ENCODE measurements around the gene CLSTN1.

CLSTN1 gene

DNA sequence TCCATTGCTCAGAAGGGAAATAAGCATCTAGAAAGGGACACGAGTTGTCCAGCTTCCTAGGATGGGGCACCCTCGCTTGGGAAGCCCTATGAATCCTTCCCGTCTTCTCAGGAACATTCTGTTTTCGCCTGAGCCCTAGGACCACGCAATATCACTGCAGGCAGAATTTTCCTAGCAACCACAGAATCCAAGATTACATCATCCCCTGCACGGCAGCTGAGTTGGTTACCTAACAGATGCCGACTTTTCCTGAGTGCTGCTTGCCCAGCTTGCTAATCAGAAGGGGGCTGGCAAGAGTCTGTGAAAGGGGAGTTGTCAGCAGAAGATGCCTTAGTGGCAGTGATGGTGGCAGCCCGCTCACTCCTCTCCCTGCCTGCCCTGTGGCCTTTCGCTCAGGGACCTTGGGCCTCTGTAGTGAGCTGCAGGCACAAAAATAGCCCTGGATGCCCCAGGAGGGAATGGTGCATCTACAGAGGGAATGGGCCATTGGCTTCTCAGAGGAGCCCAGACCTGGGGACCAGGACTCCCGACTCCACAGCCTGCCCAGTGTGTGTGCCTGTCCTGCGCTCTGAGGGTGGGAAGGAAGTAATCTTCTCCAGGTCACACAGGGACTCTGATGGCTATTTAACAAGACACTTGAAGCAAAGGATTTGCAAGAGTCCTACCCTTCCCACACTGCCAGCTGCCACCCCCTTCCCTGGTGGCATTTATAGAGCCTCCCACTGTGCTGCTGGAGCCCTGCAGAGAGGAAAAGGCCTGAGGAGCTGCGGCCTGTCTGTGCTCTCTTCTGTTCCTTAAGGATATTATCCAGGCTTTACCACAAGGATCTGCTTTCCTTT is 28.9 kb upstream of the CLSTN1 start:
- no peak for DNase-seq (ENCODE audit: extremely low spot score, insufficient read length, low read depth)

DNA sequence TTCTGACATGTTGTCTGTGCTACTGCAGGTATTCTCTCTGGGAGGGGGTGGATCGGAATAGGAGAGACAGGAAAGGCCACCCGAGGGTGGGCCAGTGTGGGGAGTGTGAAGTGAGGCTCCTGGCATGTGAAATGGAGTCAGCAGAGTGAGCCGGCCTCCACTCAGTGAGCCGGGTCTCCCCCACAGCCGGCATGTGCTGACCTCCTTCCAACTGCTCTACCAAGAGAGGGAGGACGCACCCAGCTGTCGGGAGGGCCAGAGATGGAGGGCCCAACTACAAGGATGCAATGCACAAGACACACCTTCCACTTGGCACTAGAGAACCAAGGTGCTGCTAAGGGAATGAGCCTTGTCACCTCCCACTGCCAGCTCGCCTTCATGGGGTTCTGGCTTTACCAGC is 28.2 kb upstream of the CLSTN1 start:
- DNase-seq (ENCODE audit: extremely low spot score, insufficient read length, low read depth) (no peak), FAIRE-seq (no peak)

More for the DNA sequence above, 28.9 kb upstream of the CLSTN1 start:
- FAIRE-seq = no peak

DNA sequence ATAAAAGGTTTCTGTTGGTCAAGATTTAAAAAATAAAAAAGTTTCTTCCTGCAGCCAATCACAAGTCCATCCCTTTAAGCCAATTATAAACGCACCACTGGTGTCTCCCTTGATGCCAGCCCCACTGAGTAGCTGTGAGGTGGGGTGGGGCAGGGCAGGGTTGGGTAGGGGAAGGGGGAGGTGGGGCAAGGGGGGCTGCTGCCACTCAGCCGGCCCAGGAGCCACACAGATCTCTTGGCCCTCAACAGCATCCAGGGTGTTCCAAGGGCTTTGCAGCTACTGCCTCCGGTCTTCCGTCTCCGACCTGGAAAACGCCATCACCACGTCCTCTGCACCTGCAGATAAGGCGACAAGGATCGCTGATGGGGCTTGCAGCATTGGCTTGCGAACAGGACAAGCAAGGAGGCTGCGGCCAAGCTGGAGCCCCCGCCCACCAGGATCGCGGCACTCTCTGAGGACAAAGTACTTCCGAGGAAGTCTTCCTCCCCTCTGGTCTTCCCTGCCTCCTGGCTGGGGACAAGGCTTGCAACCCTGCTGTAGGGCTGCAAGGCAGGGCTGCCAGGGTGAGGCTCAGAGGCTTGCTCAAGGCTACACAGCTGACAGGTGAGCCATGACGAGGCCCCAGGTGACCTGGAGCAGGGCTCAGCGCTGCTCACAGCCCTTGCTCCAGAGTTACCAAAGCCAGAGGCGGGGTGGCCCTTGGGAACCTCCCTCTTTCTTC is 26.8 kb upstream of the CLSTN1 start:
- no peak for FAIRE-seq
- DNase-seq (ENCODE audit: extremely low spot score, insufficient read length, low read depth) = no peak

DNA sequence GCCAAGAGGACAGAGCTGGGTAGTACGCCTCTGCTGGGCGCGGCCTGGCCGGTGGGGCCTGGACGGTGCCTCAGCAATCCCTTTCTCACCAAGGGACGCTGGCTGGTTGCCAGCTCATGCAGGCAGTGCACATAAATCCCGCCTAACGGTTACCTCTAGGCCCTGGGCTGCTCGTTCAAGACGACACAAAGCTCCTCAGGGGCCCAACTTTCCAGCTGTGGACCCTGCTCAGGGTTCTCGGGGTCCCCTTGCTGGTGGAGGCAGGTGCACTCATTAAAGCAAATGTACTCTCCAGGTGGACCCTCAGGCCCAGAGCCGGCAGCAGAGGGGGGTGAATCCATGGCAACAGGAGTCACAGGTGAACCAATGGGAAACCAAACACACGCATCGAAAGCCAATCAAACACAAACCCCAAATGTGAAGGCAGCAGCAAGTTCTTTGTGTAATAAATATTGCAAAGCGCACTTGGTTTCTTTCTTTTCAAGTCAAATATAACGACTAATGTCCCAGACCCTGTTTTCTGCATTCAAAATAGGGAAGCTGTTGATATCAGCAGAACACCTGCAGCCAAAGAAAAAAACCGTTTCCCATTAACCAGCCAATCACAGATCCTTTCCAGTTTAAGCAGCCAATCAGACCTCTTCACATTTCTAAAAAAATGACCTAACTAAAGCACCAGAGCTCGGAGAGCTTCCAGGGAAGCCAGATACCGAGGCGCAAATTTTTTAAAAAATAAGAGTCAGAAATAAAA is 26.1 kb upstream of the CLSTN1 start:
- FAIRE-seq (peak; percentile 69), DNase-seq (ENCODE audit: extremely low spot score, insufficient read length, low read depth) (no peak)

DNA sequence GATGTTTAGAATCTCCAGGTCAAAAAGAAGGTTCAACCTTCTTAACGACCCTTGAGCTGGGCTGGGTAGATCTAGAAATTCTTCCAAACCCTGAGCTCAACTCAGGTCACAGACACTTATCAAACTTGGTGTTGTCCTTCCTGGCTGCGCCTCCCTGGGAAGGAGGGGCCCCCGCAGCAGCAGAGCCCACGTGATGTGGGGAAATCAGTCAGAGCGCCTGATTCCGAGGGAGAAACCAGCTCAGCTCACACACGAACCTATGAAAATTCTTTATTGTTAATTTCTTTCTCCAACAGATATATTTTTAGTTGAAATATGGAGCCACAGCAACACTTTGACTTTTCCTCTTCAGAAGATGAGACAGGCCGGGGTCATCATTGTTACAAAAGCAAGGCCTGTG is 24.3 kb upstream of the CLSTN1 start:
- DNase-seq (ENCODE audit: extremely low spot score, insufficient read length, low read depth) = no peak
- FAIRE-seq = no peak

DNA sequence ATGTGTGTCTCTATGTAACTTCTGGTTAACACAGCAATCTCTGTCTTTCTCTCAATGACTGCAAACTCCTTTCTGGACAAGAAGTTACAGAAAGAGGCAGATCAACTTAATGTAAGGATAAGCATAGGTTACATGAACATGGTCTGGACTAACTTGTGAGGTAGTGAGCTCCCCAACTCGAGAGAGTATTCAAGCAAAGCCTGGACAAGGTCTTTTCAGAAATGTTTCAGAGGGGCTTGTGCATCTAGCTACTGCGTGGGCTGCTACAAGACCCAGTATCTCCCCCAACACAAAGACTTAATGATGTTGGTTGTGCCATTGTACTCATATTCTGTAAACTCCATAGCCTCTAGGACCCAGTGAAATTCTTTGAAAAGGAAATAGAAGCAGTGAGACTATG is 23.5 kb upstream of the CLSTN1 start:
- DNase-seq (ENCODE audit: extremely low spot score, insufficient read length, low read depth) (no peak), FAIRE-seq (no peak)

DNA sequence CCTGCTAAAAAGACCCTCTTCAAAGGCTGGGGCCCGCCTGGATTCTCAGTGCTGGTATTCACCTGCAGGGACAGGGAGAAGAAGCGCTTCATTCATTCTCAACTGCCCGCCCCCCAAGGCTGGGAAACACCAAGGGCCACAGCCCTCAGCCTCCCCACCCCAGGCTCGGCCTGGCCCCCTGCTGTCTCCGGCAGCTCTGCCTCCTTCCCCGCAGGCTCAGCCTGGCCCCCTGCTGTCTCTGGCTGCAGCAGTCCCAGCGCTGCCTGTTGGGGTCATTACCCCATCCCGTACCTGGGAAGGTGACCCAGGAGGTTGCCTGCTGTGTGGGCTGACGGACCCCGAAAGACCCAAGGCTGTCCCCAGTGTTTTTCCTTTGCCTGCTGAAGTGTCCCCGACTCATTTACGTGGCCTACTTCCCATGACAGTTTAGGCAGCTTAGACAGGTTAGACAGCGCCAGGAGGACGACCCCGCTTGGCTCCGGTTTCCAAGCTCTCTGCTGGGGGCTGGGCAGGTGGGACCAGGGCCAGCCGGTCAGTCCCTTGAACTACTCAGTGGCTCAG is 22.9 kb upstream of the CLSTN1 start:
- FAIRE-seq (no peak), DNase-seq (ENCODE audit: extremely low spot score, insufficient read length, low read depth) (no peak)

DNA sequence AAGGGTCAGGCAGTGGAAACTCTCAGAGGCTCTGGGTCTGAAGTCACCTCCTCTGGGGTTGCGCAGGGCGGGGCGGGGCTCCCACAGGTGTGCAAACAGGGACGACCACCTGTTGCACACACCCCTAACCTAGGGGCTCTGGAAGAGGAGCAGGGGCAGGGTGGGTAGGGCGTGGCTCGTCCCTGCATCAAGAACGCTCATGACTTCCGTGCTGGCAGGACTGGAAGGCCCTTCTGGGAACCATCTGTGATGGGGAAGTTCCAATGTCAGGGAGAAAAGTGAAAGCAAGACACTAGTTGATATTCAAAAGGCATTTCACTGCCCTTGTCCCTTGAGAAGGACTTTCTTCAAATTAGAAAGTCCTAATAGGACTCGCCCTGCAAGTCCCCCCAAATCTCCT is 22.1 kb upstream of the CLSTN1 start:
- DNase-seq (ENCODE audit: extremely low spot score, insufficient read length, low read depth) (no peak), FAIRE-seq (no peak)

DNA sequence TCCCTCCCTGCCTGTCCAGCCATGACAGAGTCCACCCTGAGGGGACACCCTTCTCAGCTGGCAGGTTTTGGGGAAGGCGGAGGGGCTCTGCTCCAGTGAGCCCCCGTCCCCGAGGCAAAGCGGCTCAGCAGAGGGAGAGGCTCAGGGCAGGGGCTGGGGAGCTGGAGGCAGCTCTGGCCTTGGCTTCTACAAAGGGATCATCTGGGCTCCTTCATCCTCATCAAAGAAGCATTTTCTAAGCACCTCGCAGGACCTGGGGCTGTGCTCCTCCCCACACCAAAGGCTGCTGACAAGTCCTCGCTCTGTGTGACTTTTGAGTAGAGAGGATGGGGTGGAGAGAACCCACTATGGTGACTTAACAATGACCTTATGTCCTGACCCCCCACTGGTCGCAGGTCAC is 21.0 kb upstream of the CLSTN1 start:
- no peak for FAIRE-seq

DNA sequence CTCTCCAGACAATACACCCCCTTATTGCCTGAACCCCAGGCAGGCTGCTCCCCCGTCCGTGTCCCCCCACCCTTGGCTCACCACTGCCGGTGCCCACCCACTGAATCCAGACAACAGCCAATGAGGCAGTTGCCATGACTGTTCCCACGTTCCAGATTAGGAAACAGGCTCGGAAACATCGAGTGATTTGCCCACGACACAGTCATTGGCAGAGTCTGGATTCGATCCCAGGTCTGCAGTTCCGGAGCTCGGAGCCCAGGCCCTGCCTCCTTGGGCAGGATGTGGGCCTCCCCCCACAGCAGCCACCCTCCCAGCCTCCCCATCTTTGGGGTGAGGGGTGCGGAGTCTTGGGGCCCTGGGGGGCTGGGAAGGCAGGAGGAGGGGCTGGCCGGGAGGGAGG is 20.3 kb upstream of the CLSTN1 start:
- no peak for FAIRE-seq
- DNase-seq (ENCODE audit: extremely low spot score, insufficient read length, low read depth) = no peak

More for the DNA sequence above, 21.0 kb upstream of the CLSTN1 start:
- no peak for DNase-seq (ENCODE audit: extremely low spot score, insufficient read length, low read depth)

DNA sequence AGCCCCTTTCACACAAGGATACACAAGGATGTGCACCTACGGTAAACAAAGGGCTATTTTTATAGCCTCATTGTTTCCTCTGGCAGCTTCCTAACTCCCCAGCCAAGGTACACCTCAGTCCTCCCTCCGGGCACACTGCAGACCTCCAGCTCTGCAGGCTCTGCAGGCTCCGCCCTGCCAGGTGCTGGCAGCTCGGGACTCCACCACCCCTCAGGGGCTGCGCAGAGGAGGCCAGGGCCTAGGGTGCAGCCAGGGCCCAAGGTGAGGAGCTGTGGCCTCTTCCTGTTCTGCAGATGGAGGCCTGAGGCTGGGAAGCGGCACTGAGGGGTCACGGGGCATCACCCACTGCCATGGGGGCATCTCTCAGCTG is 19.8 kb upstream of the CLSTN1 start:
- FAIRE-seq (no peak), DNase-seq (ENCODE audit: extremely low spot score, insufficient read length, low read depth) (no peak)

DNA sequence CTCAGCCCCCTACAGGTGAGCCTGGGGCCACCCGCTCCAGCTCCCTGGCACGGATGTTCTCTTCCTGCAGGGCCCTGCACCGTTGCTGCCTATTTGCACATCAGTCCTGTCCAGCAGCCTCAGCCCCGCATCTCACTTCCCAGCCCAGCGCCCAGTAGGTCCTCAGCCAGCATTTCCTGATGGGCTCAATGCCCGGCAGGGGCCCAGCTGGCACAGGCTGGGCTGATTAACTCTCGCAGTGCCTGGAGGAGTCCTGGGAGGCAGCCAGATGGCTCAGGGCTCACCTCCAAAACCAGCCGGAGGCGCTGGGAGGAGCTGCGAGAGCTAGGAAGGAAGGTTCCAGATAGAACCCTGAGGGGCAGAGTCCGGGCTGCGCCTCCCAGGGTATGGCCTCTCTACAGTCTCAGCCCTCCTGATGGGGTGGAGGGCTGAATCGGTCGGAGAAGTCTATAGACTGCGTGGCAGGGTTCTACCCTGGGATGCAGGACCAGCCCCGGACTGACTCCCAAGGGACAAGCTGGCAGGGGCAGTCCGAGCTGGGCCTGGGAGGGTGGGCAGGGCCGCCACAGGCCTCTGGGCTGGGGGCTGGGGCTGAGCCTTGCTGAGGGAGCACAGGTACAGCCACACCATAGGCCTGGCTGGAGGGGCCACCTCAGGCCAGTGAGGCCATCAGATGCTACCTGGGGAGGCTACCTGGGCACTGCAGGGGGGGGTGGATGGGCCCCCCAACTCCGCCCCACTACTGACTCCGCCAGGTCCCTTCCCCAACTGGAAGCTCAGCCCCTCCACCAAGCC is 19.2 kb upstream of the CLSTN1 start:
- FAIRE-seq (no peak), DNase-seq (ENCODE audit: extremely low spot score, insufficient read length, low read depth) (no peak)

DNA sequence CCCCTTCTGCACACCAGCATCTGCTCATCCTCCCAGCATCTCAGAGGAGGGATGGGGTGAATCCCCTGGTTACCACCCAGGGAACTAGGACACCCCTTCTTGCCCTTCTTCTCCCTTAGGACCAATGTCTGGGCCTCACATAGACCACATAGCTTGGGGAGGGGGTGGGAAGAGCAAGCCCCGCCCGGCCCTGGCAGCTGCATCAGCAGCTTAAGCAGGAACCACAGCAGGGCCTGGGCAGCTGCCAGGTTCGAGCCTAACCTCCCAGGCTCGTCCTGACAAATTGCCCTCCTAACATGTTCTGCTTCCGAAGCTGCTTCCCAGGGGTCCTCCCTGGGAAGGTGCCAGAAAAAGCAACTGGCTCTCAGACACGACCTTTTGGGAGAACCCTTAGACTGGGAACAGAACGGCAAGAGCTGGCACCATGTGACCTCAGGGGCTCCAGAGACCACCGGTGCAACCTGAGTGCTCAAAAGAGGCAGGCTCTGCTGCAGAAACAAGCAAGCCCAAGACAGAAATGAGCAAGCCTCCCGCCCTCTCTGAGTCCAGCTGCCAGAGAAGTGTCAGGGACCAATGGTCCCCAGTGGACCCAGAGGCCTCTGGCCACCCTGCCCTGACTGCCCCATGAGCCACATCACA is 18.4 kb upstream of the CLSTN1 start:
- no peak for DNase-seq (ENCODE audit: extremely low spot score, insufficient read length, low read depth)

DNA sequence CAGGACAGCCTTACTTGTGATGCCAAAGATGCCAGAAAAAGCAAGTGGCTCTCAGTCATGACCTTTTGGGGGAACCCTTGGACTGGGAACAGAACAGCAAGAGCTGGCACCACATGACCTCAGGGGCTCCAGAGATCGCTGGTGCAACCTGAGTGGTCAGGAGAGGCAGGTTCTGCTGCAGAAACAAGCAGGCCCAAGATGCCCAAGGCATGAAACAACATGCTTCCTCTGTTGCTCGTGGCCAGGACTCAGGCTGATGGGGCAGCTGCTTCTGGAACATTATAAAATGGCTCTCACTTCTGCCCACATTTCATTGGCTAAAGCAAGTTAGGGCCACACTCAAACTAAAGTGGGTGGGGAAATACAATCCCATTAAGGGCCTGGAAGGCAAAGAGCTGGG is 17.7 kb upstream of the CLSTN1 start:
- FAIRE-seq (no peak), DNase-seq (ENCODE audit: extremely low spot score, insufficient read length, low read depth) (no peak)

More for the DNA sequence above, 18.4 kb upstream of the CLSTN1 start:
- FAIRE-seq = no peak

DNA sequence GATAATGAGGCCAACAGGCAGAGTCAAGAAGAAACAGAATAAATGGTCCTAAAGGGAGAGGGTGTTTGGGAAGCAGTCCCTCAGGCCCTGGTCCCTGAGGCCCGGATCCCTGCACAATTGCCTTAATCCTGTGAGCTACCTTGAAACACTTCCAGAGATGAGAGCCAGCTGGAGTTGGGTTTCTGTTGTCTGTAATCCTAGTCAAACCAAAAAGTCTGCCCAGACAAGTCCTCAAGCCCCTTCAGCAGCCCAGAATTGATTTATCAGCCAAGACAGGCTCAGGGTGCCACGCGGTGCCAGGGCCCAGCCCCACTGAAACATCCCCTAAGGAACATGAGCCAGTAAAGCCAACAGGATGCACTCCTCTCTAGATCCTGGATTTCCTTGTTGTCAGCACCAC is 16.4 kb upstream of the CLSTN1 start:
- no peak for DNase-seq (ENCODE audit: extremely low spot score, insufficient read length, low read depth)
- FAIRE-seq = no peak

DNA sequence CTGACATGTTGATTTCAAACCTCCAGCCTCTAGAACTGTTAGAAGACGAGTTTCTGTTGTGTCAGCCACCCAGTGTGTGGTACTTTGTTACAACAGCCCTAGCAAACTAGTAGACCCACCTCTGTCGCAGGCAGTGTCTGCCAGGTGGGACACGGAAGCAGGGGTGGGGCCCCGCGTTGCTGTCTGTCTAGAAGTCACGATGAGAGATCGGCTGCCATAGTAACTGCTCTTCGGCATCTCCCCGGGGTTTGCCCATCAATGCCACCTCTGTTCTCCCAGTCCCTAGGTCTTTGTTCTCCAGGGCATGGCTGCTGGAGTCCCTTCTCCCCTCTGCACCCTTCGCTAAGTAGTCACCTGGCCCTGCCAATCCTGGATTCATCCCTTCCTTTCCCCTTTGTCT is 15.2 kb upstream of the CLSTN1 start:
- DNase-seq (ENCODE audit: extremely low spot score, insufficient read length, low read depth) = no peak
- no peak for FAIRE-seq

DNA sequence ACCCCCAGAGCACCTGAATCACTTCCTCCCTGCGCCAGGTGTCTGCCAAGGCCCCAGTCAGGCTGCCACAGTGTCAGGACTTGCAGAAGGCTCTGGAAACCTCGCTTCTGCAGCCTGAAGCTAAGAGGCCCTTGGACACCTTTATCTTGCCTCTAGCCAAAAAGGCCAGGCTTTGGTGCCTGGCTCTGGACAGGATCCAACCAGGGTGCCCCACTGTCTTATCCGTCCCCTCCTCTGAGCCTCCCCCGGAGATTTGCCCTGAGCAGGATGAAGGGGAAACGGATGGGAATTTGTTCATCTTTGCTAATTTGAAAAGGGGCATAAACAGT is 12.8 kb upstream of the CLSTN1 start:
- DNase-seq (ENCODE audit: extremely low spot score, insufficient read length, low read depth) (no peak), FAIRE-seq (no peak)

DNA sequence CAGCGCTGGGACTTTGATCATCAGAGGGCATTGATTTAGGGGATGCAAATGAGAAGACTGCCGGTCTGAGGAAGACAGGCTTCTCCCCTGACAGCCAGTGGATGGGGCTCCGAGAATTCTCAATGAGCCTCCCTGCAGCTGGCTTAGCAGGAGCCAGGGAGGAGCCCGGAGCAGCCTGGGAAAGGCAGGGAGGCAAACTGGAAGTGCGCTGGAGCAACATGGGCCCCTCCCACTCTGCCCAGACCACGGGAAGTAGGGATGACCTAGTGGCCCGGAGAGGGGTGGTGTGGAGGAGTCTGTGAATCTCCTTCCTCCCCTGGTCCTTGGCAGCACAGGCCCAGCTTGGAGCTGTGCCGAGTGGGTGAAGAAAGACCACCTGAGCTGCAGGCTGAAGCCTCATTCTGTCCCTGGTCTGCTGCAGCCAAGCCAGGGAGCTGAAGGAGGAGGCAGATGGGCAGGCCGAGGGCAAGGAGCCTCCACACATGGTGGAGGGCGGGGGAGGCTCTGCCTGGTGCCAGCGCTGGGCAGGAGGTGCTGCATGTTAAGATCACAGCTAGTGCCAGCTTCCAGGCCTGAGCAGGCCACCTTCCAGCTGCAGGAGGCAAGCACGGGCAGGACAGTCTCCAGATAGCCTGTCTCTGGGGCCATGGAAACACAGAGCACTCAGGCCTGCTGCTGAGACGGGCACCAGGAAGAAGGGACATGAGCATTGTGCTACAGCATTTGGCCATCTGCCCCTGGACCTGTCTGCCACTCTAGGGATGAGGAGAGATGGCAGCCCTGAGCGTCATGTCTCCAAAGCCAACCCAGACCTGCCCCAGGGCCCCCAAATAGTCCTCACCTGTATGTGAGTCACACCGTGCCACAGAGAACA is 12.2 kb upstream of the CLSTN1 start:
- FAIRE-seq = no peak

DNA sequence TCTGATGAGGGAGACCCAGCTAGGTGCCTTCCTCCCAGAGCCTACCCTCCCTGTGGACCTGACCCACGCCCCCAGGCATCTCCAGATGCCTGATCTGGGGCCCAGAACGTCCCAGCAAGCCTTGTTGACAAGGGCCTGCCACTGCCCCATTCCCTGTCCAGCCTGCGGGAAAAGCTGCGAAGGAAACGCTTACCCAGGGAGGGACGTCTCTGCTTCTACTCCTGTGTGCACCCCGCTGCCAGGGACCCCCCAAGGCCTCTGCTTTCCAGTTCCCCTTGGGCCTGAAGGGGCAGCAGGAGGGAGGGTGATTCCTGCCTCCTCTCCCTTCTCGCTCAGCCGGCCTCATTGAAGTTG is 11.6 kb upstream of the CLSTN1 start:
- no peak for DNase-seq (ENCODE audit: extremely low spot score, insufficient read length, low read depth)

More for the DNA sequence above, 12.2 kb upstream of the CLSTN1 start:
- no peak for DNase-seq (ENCODE audit: extremely low spot score, insufficient read length, low read depth)

More for the DNA sequence above, 11.6 kb upstream of the CLSTN1 start:
- no peak for FAIRE-seq

All from GM18507 (cell line).